HepG2 (cell line): ENCODE results near the gene IFI30. TPM values are rescaled to one million over a fixed set of nuclear protein-coding genes. Genes with fewer than 3 reads are reported as not detected.

ENCODE experiments used
- ATAC-seq: fragments of 200-7000 bp; cut with Tn5 transposase; 3 replicates; pipeline ENCODE4 v1.9.1; 2020; ENCODE audit warnings: mild to moderate bottlenecking, moderate library complexity
- BruUV-seq: library from RNA; stranded (reverse); fragments of 400-500 nt; replicated peaks from 2 replicates; lab custom pipeline; 2021; lab: Mats Ljungman, UMichigan
- CTCF ChIA-PET: fragments of 300-600 bp; formaldehyde crosslinking; extraction: SDS; loops from one replicate; lab custom pipeline; 2021; ENCODE audit warnings: low total read pairs, inconsistent platforms, low intra/inter-chr PET ratio; lab: Yijun Ruan, JAX
- POLR2A ChIA-PET: fragments of 350-600 bp; sonication (Branson Sonifier 250); formaldehyde crosslinking; loops from one replicate; lab custom pipeline; 2020; ENCODE audit warnings: antibody characterized with exemption, inconsistent platforms; lab: Yijun Ruan, JAX
- DNase-seq: peaks from one replicate; pipeline ENCODE4 v3.0.0-alpha.2; 2015; ENCODE audit warnings: low spot score
- FAIRE-seq: peaks from 3 replicates; lab custom pipeline; 2011; peaks lifted over from hg19 to GRCh38; lab: Jason Lieb, UNC
- H2AFZ ChIP-seq: one replicate; pipeline ENCODE4 v1.6.1; 2011; ENCODE audit warnings: low read length, inconsistent platforms
- H3K27ac ChIP-seq: fragments of 300-600 bp; 3 replicates; pipeline ENCODE4 v1.8.0; 2011; ENCODE audit warnings: mixed run types, mild to moderate bottlenecking, mixed read lengths, low read length, inconsistent platforms; ENCODE audit not compliant: insufficient read depth; ENCODE audit errors: extremely low read length
- H3K27me3 ChIP-seq, 2 experiments: fragments of 200-600 bp in 1 of 2; 2 replicates in 1 of 2; 3 replicates in 1 of 2; pipeline versions ENCODE4 v1.6.0 to v1.8.0; 2011; ENCODE audit warnings: low read length in 2 of 2, mild to moderate bottlenecking in 2 of 2, moderate library complexity in 2 of 2, inconsistent platforms in 1 of 2; ENCODE audit not compliant: insufficient read depth in 2 of 2, control insufficient read depth in 1 of 2
- H3K36me3 ChIP-seq, 2 experiments: fragments of 200-600 bp in 1 of 2; replicated peaks in 1 of 2; 2 replicates in 1 of 2; 3 replicates in 1 of 2; pipeline versions ENCODE4 v1.5.1 to v1.8.0; 2011; ENCODE audit warnings: low read length in 2 of 2, inconsistent platforms in 1 of 2; ENCODE audit not compliant: insufficient read depth in 2 of 2, control insufficient read depth in 1 of 2
- H3K4me1 ChIP-seq: 2 replicates; pipeline ENCODE4 v1.5.1; 2012; ENCODE audit warnings: low read length, inconsistent platforms; ENCODE audit not compliant: insufficient read depth
- H3K4me2 ChIP-seq: 2 replicates; pipeline ENCODE4 v1.6.0; 2011; ENCODE audit warnings: low read depth, low read length, inconsistent platforms
- H3K4me3 ChIP-seq, 3 experiments: fragments of 200-600 bp in 1 of 3; sonication (generic), shearing (Covaris generic) in 1 of 3; replicated peaks in 1 of 3; 2 replicates each; pipeline ENCODE4 v1.5.1; 2011 to 2016; ENCODE audit warnings: low read length in 3 of 3, inconsistent platforms in 2 of 3, low read depth in 2 of 3, mild to moderate bottlenecking in 2 of 3, control low read depth in 1 of 3, mixed read lengths in 1 of 3; ENCODE audit not compliant: insufficient read depth in 1 of 3
- H3K79me2 ChIP-seq: one replicate; pipeline ENCODE4 v1.6.1; 2011; ENCODE audit warnings: low read length, inconsistent platforms; ENCODE audit not compliant: insufficient read depth
- H3K9ac ChIP-seq: 2 replicates; pipeline ENCODE4 v1.6.0; 2011; ENCODE audit warnings: mild to moderate bottlenecking, low read depth, low read length, inconsistent platforms; ENCODE audit not compliant: insufficient read depth
- H3K9me3 ChIP-seq: 2 replicates; pipeline ENCODE4 v1.5.1; 2012; ENCODE audit warnings: mild to moderate bottlenecking, low read length
- H4K20me1 ChIP-seq: 2 replicates; pipeline ENCODE4 v1.6.0; 2011; ENCODE audit warnings: inconsistent platforms, mild to moderate bottlenecking, low read length, moderate library complexity; ENCODE audit not compliant: insufficient read depth
- MEIS2 ChIP-seq: sonication (generic); formaldehyde crosslinking; IDR thresholded peaks from 2 replicates; pipeline ENCODE4 v1.9.0; 2021; ENCODE audit warnings: mild to moderate bottlenecking, missing genetic modification reagents
- SUZ12 ChIP-seq: fragments of 150-350 bp; IDR thresholded peaks from 2 replicates; pipeline ENCODE4 v1.6.1; 2014; ENCODE audit warnings: low read depth, low read length
- TEF ChIP-seq: sonication (generic); formaldehyde crosslinking; IDR thresholded peaks from 2 replicates; pipeline ENCODE4 v1.5.0; 2020; ENCODE audit warnings: missing genetic modification reagents
- TRAFD1 ChIP-seq: sonication (generic); formaldehyde crosslinking; IDR thresholded peaks from 2 replicates; pipeline ENCODE4 v1.5.1; 2020; ENCODE audit warnings: missing genetic modification reagents, mild to moderate bottlenecking, borderline replicate concordance
- ZNF264 ChIP-seq: sonication (generic); formaldehyde crosslinking; IDR thresholded peaks from 2 replicates; pipeline ENCODE4 v1.4.0; 2020; ENCODE audit warnings: missing genetic modification reagents
- ZNF441 ChIP-seq: sonication (generic); formaldehyde crosslinking; IDR thresholded peaks from 2 replicates; pipeline ENCODE4 v1.7.0; 2021; ENCODE audit warnings: missing genetic modification reagents, borderline replicate concordance
- ZNF501 ChIP-seq: sonication (generic); formaldehyde crosslinking; IDR thresholded peaks from 2 replicates; pipeline ENCODE4 v1.5.1; 2020; ENCODE audit warnings: mild to moderate bottlenecking, moderate library complexity, missing genetic modification reagents
- WGBS: methylation state at CpG from one replicate; pipeline ENCODE4 v1.1.6; 2017; ENCODE audit warnings: low lambda C conversion rate; 5-methylcytosine and 5-hydroxymethylcytosine counted together
- in situ Hi-C: cut with HindIII; loops from 2 replicates; pipeline ENCODE4 v1.10.0; 2017; ENCODE audit warnings: low pct_unique_long_range_greater_than_20kb; ENCODE audit not compliant: extremely low pct_ligation_motif_present
- intact Hi-C: fragments of 100-400 bp; cut with micrococcal nuclease; formaldehyde crosslinking; loops from one replicate; pipeline ENCODE4 v1.10.0; 2022; ENCODE audit not compliant: unreplicated experiment
- polyA plus RNA-seq, 8 experiments: library from polyadenylated mRNA; depleted of rRNA in 3 of 8; stranded (reverse) in 7 of 8; unstranded in 1 of 8; fragments of >200 nt; fragmentation: Illumina TruSeq in 4 of 8; extraction: Trizol in 4 of 8; gene quantifications; 2 replicates each; pipeline versions ENCODE4 v1.2.1 to v1.2.3, GENCODE V29; 2011 to 2016; ENCODE audit warnings: low read depth in 4 of 8, missing spikeins in 1 of 8, mixed read lengths in 1 of 8; ENCODE audit not compliant: insufficient read depth in 1 of 8
- total RNA-seq, 5 experiments: library from RNA; depleted of rRNA; stranded (reverse); fragments of >200 nt; fragmentation: Illumina TruSeq; extraction: Trizol; gene quantifications; 2 replicates each; pipeline ENCODE4 v1.2.3, GENCODE V29; 2016; ENCODE audit warnings: low read depth in 1 of 5
- TF ChIP-seq, protein P1 (sequence below): sonication (generic); formaldehyde crosslinking; IDR thresholded peaks from 2 replicates; pipeline ENCODE4 v1.4.0; 2020; ENCODE audit warnings: missing genetic modification reagents

The IFI30 gene
- total and polyA plus RNA-seq, 2 of the 13 experiments (the other 11 are each of a cell fraction or from before 2014, with no cell fraction given) = 25.0 to 79.4 TPM

DNA sequence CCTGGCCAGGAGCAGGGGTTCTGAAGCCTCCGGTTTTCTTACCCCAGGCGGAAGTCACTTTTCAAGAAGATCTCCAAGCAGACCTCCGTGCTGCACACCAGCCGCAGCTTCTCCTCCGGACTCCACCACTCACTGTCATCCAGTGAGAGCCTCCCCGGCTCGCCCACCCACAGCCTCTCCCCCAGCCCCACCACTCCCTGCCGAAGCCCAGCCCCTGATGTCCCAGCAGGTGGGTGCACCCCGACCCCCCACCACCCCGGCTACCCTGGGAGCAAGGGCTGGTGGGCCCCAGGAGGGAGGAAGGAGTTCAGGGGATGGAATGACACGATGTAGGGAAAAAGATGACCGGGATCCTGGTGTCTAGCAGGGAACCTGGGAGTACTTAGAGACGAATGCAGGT, 26.2 kb upstream of the IFI30 start:
- Histone ChIP-seq H3K79me2 (no peaks in the 10 kb centered on the region), H3K9ac (no peak overlapping the region), H2AFZ (no peak overlapping the region), H4K20me1 (no peaks in the 10 kb centered on the region), H3K9me3 (no peaks in the 10 kb centered on the region), H3K4me2 (no peak overlapping the region), H3K27ac (no peak overlapping the region), H3K36me3 (peaks cover 13 to 37% of the 10 kb centered on the region in 2 experiments), H3K4me1 (peaks cover 23% of the 10 kb centered on the region), H3K27me3 (no peaks in the 10 kb centered on the region; a peak in 1 of 5 replicates), H3K4me3 (no peak overlapping the region)
- POLR2A ChIA-PET = no interaction called here
- FAIRE-seq (no peak), ATAC-seq (no peak), DNase-seq (no peak)
- intact Hi-C loops = no loop called here
- in situ Hi-C loops = no loop called here
- 99% methylated on average over 13 of the region's 13 CpGs for WGBS
- no peak for TF ChIP-seq ZNF501 (CRISPR knock-in tag)
- TF ChIP-seq ZNF441 (CRISPR knock-in tag) = no peak
- TF ChIP-seq ZNF264 (CRISPR knock-in tag) = no peak
- TF ChIP-seq MEIS2 = no peak
- no peak for TF ChIP-seq TRAFD1 (CRISPR knock-in tag)
- TF ChIP-seq, protein P1, sequence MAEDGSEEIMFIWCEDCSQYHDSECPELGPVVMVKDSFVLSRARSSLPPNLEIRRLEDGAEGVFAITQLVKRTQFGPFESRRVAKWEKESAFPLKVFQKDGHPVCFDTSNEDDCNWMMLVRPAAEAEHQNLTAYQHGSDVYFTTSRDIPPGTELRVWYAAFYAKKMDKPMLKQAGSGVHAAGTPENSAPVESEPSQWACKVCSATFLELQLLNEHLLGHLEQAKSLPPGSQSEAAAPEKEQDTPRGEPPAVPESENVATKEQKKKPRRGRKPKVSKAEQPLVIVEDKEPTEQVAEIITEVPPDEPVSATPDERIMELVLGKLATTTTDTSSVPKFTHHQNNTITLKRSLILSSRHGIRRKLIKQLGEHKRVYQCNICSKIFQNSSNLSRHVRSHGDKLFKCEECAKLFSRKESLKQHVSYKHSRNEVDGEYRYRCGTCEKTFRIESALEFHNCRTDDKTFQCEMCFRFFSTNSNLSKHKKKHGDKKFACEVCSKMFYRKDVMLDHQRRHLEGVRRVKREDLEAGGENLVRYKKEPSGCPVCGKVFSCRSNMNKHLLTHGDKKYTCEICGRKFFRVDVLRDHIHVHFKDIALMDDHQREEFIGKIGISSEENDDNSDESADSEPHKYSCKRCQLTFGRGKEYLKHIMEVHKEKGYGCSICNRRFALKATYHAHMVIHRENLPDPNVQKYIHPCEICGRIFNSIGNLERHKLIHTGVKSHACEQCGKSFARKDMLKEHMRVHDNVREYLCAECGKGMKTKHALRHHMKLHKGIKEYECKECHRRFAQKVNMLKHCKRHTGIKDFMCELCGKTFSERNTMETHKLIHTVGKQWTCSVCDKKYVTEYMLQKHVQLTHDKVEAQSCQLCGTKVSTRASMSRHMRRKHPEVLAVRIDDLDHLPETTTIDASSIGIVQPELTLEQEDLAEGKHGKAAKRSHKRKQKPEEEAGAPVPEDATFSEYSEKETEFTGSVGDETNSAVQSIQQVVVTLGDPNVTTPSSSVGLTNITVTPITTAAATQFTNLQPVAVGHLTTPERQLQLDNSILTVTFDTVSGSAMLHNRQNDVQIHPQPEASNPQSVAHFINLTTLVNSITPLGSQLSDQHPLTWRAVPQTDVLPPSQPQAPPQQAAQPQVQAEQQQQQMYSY = no peak
- TF ChIP-seq TEF = no peak
- TF ChIP-seq SUZ12 = no peak
- CTCF ChIA-PET = no interaction called here
- BruUV-seq = no TSS peak
